ENCODE measurements around the gene PTDSS2.
"Not testable (repeated sequence)": the region's sequence is repeated elsewhere in the genome, so short reads cannot be mapped to it uniquely, and the experiment has no call there.

DNA sequence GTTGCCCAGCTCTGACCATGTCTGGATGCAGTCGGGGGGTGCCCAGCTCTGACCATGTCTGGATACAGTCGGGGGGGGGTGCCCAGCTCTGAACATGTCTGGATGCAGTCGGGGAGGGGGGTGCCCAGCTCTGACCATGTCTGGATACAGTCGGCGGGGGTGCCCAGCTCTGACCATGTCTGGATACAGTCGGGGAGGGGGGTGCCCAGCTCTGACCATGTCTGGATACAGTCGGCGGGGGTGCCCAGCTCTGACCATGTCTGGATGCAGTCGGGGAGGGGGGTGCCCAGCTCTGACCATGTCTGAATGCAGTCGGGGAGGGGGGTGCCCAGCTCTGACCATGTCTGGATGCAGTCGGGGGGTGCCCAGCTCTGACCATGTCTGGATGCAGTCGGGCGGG is 39.4 kb upstream of the PTDSS2 start:
- TF ChIP-seq, protein P1, sequence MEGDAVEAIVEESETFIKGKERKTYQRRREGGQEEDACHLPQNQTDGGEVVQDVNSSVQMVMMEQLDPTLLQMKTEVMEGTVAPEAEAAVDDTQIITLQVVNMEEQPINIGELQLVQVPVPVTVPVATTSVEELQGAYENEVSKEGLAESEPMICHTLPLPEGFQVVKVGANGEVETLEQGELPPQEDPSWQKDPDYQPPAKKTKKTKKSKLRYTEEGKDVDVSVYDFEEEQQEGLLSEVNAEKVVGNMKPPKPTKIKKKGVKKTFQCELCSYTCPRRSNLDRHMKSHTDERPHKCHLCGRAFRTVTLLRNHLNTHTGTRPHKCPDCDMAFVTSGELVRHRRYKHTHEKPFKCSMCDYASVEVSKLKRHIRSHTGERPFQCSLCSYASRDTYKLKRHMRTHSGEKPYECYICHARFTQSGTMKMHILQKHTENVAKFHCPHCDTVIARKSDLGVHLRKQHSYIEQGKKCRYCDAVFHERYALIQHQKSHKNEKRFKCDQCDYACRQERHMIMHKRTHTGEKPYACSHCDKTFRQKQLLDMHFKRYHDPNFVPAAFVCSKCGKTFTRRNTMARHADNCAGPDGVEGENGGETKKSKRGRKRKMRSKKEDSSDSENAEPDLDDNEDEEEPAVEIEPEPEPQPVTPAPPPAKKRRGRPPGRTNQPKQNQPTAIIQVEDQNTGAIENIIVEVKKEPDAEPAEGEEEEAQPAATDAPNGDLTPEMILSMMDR (IDR thresholded peaks at IDR 0.05; ENCODE audit: low read length), result not testable (repeated sequence)
- TF ChIP-seq EZH2 (optimal IDR thresholded peaks at IDR 0.05; ENCODE audit: low read depth, low read length); EZH2phosphoT487 (IDR thresholded peaks at IDR 0.05; ENCODE audit: low read length): not testable (repeated sequence)
